Measurements from ENCODE around the gene SCN9A. TPM values are rescaled to one million over a fixed set of nuclear protein-coding genes. Genes with fewer than 3 reads are reported as not detected.
"Not testable (repeated sequence)": the region's sequence is repeated elsewhere in the genome, so short reads cannot be mapped to it uniquely, and the experiment has no call there.

Gene SCN9A
- total RNA-seq, 1 donor from 2014 or later = 25.5 TPM

DNA sequence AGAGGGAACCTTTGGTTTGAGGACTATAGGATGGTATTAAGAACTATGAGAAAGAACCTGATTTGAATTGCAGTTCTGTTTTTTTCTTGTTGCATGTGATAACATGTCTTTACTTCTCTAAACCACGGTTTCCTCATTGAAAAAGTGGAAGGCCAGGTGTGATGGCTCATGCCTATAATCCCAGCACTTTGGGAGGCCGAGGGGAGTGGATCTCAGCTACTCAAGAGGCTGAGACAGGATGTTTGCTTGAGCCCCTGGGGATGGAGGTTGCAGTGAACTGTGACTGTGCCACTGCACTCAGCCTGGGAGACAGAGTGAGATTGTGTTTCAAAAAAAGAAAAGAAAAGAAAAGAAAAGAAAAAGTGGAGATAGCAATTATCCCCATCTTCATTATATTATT is 32.3 kb downstream of the SCN9A start:
- DNase-seq (ENCODE audit: low spot score) (no peak), ATAC-seq (no peak)
- intact Hi-C loops (cut with DNase I) = no loop called here

DNA sequence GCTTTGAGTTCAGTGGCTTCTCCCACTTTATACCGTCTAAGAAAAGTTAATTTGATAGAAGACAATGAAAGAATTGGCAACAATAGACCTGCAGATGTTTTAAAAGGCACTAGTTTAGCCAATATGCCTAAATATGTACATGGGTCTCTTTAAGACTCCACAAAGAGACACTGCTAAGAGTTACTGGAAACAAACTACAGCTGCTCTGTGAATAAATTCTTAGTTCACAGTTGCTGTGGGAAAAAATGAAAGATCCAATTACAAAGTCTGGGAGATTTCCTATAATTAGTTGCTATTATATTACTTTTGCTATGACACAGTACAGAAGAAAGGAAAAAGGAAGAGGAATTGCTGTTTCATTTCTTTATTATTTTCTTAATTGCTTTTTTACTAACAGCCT is 34.3 kb downstream of the SCN9A start:
- DNase-seq (ENCODE audit: low spot score) (no peak), ATAC-seq (no peak)
- intact Hi-C loops (cut with DNase I) = no loop called here

GRCh38 chr2:166338831-166339339 is 36.9 kb downstream of the SCN9A start:
- no peak for ATAC-seq
- intact Hi-C loops (cut with DNase I) = no loop called here
- no peak for DNase-seq (ENCODE audit: low spot score)

DNA sequence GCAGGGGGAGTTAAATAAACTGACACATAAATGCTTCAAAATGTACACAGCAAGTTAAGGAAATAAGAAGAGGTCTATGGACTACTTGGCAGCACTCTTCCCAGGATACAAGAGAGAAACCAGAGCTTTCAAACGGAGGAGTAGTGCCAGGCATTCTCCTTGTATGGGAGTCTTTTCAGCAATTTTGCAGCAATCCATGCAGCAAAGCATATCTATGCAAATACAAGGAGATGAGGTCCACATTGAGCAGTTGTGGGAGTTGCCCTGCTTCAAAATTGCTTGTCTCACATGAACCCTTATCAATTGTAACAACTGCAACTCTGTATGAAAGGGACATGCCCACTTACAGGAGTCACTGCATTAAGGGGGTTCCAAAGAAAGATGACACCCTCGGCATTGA is 37.8 kb downstream of the SCN9A start:
- intact Hi-C loops (cut with DNase I) = no loop called here
- DNase-seq (ENCODE audit: low spot score) (no peak), ATAC-seq (no peak)

GRCh38 chr2:166335284-166335683 is 40.5 kb downstream of the SCN9A start:
- ATAC-seq (no peak), DNase-seq (ENCODE audit: low spot score) (no peak)

GRCh38 chr2:166334805-166335204 is 40.9 kb downstream of the SCN9A start:
- ATAC-seq (no peak), DNase-seq (ENCODE audit: low spot score) (no peak)

More at GRCh38 chr2:166335284-166335683, 40.5 kb downstream of the SCN9A start:
- intact Hi-C loops (cut with DNase I) = no loop called here

GRCh38 chr2:166333801-166334200 is 41.9 kb downstream of the SCN9A start:
- DNase-seq (ENCODE audit: low spot score) (no peak), ATAC-seq (no peak)
- intact Hi-C loops (cut with DNase I) = no loop called here

More at GRCh38 chr2:166334805-166335204, 40.9 kb downstream of the SCN9A start:
- intact Hi-C loops (cut with DNase I) = no loop called here

- intact Hi-C loops (cut with DNase I) = no loop called here
- DNase-seq (ENCODE audit: low spot score) (no peak), ATAC-seq (no peak)
Measured at GRCh38 chr2:166332106-166332505, 43.6 kb downstream of the SCN9A start.

GRCh38 chr2:166331468-166331867 is 44.3 kb downstream of the SCN9A start:
- ATAC-seq (no peak), DNase-seq (ENCODE audit: low spot score) (no peak)
- intact Hi-C loops (cut with DNase I) = no loop called here

GRCh38 chr2:166329465-166329864 is 46.3 kb downstream of the SCN9A start:
- ATAC-seq (no peak), DNase-seq (ENCODE audit: low spot score) (no peak)
- intact Hi-C loops (cut with DNase I) = no loop called here

- DNase-seq (ENCODE audit: low spot score) (no peak), ATAC-seq (no peak)
- intact Hi-C loops (cut with DNase I) = no loop called here
Measured at GRCh38 chr2:166328147-166328546, 47.6 kb downstream of the SCN9A start.

DNA sequence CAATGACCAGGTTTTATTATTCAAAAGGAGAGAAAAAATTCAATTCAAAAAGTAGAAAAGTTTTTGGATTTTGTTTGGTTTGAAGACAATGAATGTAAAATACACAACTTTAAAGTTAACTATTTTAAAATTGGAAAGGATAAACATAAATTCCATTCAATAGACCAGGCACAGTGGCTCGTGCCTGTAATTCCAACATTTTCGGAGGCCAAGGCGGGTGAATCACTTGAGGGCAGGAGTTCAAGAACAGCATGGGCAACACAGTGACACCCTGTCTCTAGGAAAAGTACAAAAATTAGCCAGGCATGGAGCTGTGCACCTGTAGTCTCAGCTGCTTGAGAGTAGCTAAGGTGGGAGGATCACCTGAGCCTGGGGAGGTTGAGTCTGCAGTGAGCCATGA is 54.7 kb downstream of the SCN9A start:
- intact Hi-C loops (cut with DNase I) = no loop called here
- no peak for DNase-seq (ENCODE audit: low spot score)

GRCh38 chr2:166314022-166314759 is 61.6 kb downstream of the SCN9A start:
- no peak for DNase-seq (ENCODE audit: low spot score)
- intact Hi-C loops (cut with DNase I) = no loop called here

More for the DNA sequence above, 54.7 kb downstream of the SCN9A start:
- ATAC-seq = no peak

DNA sequence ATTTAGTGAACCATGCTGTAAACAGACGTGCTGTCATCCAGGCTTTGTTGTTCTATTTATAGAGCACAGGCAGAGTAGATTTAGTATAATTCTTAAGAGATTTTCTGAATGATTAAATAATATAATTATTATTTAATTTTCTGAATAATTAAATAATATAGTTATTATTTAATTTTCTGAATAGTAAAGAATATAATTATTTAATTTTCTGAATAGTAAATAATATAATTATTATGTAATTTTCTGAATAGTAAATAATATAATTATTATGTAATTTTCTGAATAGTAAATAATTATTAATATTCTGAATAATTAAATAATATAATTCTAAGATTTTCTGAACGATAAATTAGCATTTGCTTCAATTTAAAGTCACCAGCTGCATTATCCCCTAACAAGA is 62.9 kb downstream of the SCN9A start:
- intact Hi-C loops (cut with DNase I); DNase-seq (ENCODE audit: low spot score); ATAC-seq: not testable (repeated sequence)

More at GRCh38 chr2:166314022-166314759, 61.6 kb downstream of the SCN9A start:
- no peak for ATAC-seq

- DNase-seq (ENCODE audit: low spot score) = no peak
- no peak for ATAC-seq
- intact Hi-C loops (cut with DNase I) = no loop called here
Measured at GRCh38 chr2:166307326-166307725, 68.4 kb downstream of the SCN9A start.

DNA sequence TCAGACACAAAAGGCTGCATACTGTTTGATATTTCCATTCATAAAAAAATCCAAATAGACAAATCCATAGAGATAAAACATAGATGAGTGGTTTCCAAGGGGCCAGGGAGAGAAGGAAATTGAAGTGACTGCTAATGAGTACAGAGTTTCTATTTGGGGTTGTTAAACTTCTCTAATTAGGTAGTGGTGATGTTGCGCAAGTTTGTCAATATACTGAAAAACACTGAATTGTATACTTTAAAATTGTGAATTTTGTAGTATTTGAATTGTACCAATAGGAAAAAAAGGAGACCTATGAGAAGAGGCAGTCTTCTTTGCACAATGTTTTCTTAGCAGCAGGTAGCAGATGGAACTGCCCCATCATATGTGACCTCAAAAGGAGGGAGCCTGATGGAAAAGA is 71.1 kb downstream of the SCN9A start:
- DNase-seq (ENCODE audit: low spot score) (no peak), ATAC-seq (no peak)
- intact Hi-C loops (cut with DNase I) = no loop called here

DNA sequence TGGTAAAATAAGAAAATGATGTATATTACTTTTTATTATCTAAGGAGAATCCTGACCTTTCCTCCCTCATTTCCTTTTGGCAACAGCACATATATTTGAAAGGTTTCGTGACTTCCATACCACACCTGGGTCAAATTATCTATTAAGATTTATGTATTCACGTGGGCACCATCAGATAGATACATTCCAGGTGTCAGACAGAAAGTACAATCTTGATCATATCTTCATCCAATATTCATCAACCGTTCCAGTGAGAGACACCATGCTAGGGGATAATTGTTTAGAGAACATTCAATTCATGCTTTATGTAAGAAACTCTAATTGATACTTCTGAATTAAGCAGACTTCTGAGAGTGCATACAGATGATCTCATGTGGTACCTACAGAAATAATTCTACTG is 73.7 kb downstream of the SCN9A start:
- ATAC-seq (no peak), DNase-seq (ENCODE audit: low spot score) (no peak)
- intact Hi-C loops (cut with DNase I) = no loop called here

DNA sequence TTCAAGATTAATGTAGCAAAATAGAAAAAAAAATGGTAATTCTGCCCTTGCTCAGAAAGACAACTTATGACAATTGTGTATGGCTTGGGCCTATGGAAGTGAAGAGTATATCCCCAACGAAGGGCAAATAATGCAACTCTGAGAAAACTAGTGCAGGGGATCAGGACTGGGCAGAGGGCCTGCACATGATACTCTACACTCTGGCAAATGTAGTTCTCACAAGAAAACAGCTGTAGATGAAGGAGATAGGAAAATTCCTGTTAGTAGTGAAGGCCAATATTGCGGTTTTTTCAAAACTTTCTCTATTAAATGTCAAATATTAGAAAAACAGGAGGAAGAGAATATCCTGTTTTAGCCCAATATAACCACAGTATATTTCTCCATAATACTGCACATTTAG is 77.8 kb downstream of the SCN9A start:
- intact Hi-C loops (cut with DNase I) = no loop called here
- DNase-seq (ENCODE audit: low spot score) (no peak), ATAC-seq (no peak)

DNA sequence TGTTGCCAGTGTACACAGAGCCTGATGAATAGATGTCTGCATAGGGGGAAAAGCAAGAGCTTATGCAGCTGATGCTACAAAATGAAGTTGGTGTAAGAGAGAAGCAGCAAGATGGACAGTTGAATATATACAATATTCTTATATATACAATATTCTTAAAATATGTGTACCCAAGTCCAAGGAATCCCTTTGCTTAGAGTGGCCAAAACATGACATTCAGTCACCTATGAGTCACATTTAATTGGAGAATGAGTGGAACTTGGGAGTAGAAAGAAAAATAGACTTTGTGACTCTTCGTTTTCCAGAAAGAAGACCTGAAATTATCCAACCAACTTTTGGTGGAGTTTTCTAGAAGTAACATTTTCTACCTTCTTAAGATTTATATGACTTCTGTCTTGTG is 81.8 kb downstream of the SCN9A start:
- intact Hi-C loops (cut with DNase I) = no loop called here
- no peak for DNase-seq (ENCODE audit: low spot score)
- no peak for ATAC-seq

- intact Hi-C loops (cut with DNase I) = no loop called here
- DNase-seq (ENCODE audit: low spot score) (no peak), ATAC-seq (no peak)
Measured at GRCh38 chr2:166285215-166285614, 90.5 kb downstream of the SCN9A start.

- intact Hi-C loops (cut with DNase I) = no loop called here
- DNase-seq (ENCODE audit: low spot score) (no peak), ATAC-seq (no peak)
Measured at GRCh38 chr2:166284359-166284758, 91.4 kb downstream of the SCN9A start.

Data from sciatic nerve (tissue), 2 donors.